Trophoblast cell (in vitro differentiated cells and primary cell): Measurements from ENCODE around the gene IL10.

Source experiments
- DNase-seq, 2 donors: peaks; one replicate each; pipeline ENCODE4 v3.0.0-alpha.2; 2016
- H2AFZ ChIP-seq: 2 replicates; pipeline ENCODE4 v1.6.1; 2013; ENCODE audit warnings: low read length, moderate library complexity, mild to moderate bottlenecking; ENCODE audit not compliant: insufficient read depth, poor library complexity
- H2AK5ac ChIP-seq: 2 replicates; pipeline ENCODE4 v1.6.1; 2013; ENCODE audit warnings: mild to moderate bottlenecking, low read length
- H2BK120ac ChIP-seq: 2 replicates; pipeline ENCODE4 v1.6.1; 2013; ENCODE audit warnings: low read length, mild to moderate bottlenecking, moderate library complexity; ENCODE audit not compliant: insufficient read depth, poor library complexity
- H2BK12ac ChIP-seq: 2 replicates; pipeline ENCODE4 v1.6.1; 2013; ENCODE audit warnings: mild to moderate bottlenecking, low read length, moderate library complexity
- H2BK5ac ChIP-seq: 2 replicates; pipeline ENCODE4 v1.6.1; 2013; ENCODE audit warnings: low read length, low read depth, moderate library complexity, mild to moderate bottlenecking; ENCODE audit not compliant: poor library complexity
- H3K14ac ChIP-seq: 2 replicates; pipeline ENCODE4 v1.6.1; 2013; ENCODE audit warnings: mild to moderate bottlenecking, low read length
- H3K18ac ChIP-seq: 2 replicates; pipeline ENCODE4 v1.6.1; 2013; ENCODE audit warnings: mild to moderate bottlenecking, low read length
- H3K23ac ChIP-seq: 2 replicates; pipeline ENCODE4 v1.6.1; 2013; ENCODE audit warnings: low read length
- H3K27ac ChIP-seq: 2 replicates; pipeline ENCODE4 v1.5.1; 2013; ENCODE audit warnings: low read depth, mild to moderate bottlenecking, inconsistent platforms, low read length, moderate library complexity
- H3K27me3 ChIP-seq: 2 replicates; pipeline ENCODE4 v1.6.1; 2013; ENCODE audit warnings: inconsistent platforms, mild to moderate bottlenecking, low read length, moderate library complexity; ENCODE audit not compliant: insufficient read depth
- H3K36me3 ChIP-seq, 2 experiments: 1 replicate in 1 of 2; 2 replicates in 1 of 2; pipeline ENCODE4 v1.6.1; 2013; ENCODE audit warnings: low read length in 2 of 2, mild to moderate bottlenecking in 2 of 2, moderate library complexity in 1 of 2; ENCODE audit not compliant: insufficient read depth in 2 of 2, control insufficient read depth in 1 of 2
- H3K4ac ChIP-seq: 2 replicates; pipeline ENCODE4 v1.6.1; 2013; ENCODE audit warnings: low read depth, mild to moderate bottlenecking, low read length, moderate library complexity
- H3K4me1 ChIP-seq, 2 experiments: 1 replicate in 1 of 2; 2 replicates in 1 of 2; pipeline ENCODE4 v1.6.1; 2013; ENCODE audit warnings: low read length in 2 of 2, mild to moderate bottlenecking in 2 of 2, moderate library complexity in 1 of 2; ENCODE audit not compliant: insufficient read depth in 2 of 2, control insufficient read depth in 1 of 2
- H3K4me2 ChIP-seq: 2 replicates; pipeline ENCODE4 v1.6.1; 2013; ENCODE audit warnings: inconsistent platforms, mild to moderate bottlenecking, low read length, moderate library complexity
- H3K4me3 ChIP-seq: 2 replicates; pipeline ENCODE4 v1.5.1; 2013; ENCODE audit warnings: mild to moderate bottlenecking, low read depth, low read length, inconsistent platforms
- H3K79me1 ChIP-seq: one replicate; pipeline ENCODE4 v1.6.1; 2013; ENCODE audit warnings: low read length
- H3K79me2 ChIP-seq: 2 replicates; pipeline ENCODE4 v1.6.1; 2013; ENCODE audit warnings: low read length, mild to moderate bottlenecking; ENCODE audit not compliant: control insufficient read depth, insufficient read depth, poor library complexity
- H3K9ac ChIP-seq: 2 replicates; pipeline ENCODE4 v1.6.1; 2013; ENCODE audit warnings: mild to moderate bottlenecking, low read length
- H3K9me3 ChIP-seq: 2 replicates; pipeline ENCODE4 v1.6.1; 2013; ENCODE audit warnings: low read depth, mild to moderate bottlenecking, control low read depth, inconsistent platforms, low read length; ENCODE audit not compliant: insufficient read depth
- H4K12ac ChIP-seq: 2 replicates; pipeline ENCODE4 v1.6.1; 2013; ENCODE audit warnings: low read depth, mild to moderate bottlenecking, low read length, moderate library complexity
- H4K8ac ChIP-seq: 2 replicates; pipeline ENCODE4 v1.6.1; 2013; ENCODE audit warnings: low read depth, mild to moderate bottlenecking, low read length, moderate library complexity
- H4K91ac ChIP-seq: one replicate; pipeline ENCODE4 v1.6.1; 2013; ENCODE audit warnings: low read depth, mild to moderate bottlenecking, low read length, moderate library complexity
- WGBS: extraction: QIAGEN DNeasy Blood & Tissue Kit; methylation state at CpG from one replicate; pipeline ENCODE4 v1.1.7; 2013; ENCODE audit warnings: missing lambda C conversion rate; ENCODE audit not compliant: insufficient read length, insufficient coverage; ENCODE audit errors: extremely low coverage; 5-methylcytosine and 5-hydroxymethylcytosine counted together

Gene IL10

GRCh38 chr1:206723462-206723804, 48.9 kb downstream of the IL10 start:
- no peak overlapping the region for H3K4me2 ChIP-seq
- no peak overlapping the region for H4K12ac ChIP-seq
- no peak overlapping the region for H3K27ac ChIP-seq
- no peak overlapping the region for H3K14ac ChIP-seq
- no peak overlapping the region for H2AK5ac ChIP-seq
- no peaks in the 10 kb centered on the region for H3K9me3 ChIP-seq
- H2BK12ac ChIP-seq: no peak overlapping the region
- H2AFZ ChIP-seq: no peak overlapping the region
- H4K91ac ChIP-seq: no peak overlapping the region
- H2BK5ac ChIP-seq: no peak overlapping the region
- H3K18ac ChIP-seq: peak overlapping the region; percentile 12
- no peak overlapping the region for H2BK120ac ChIP-seq
- no peak overlapping the region for H3K23ac ChIP-seq
- no peak overlapping the region for H4K8ac ChIP-seq
- no peaks in the 10 kb centered on the region for H3K27me3 ChIP-seq
- H3K4ac ChIP-seq: no peak overlapping the region
- no CpG with 5 or more reads among the region's 4 CpGs for WGBS
- no peak overlapping the region for H3K4me3 ChIP-seq
- peaks cover 1% of the 10 kb centered on the region for H3K79me2 ChIP-seq
- peaks cover 8 to 10% of the 10 kb centered on the region in 2 experiments for H3K4me1 ChIP-seq
- H3K36me3 ChIP-seq: no peaks in the 10 kb centered on the region
- H3K79me1 ChIP-seq: no peaks in the 10 kb centered on the region
- no peak overlapping the region for H3K9ac ChIP-seq
- no peak for DNase-seq

DNA sequence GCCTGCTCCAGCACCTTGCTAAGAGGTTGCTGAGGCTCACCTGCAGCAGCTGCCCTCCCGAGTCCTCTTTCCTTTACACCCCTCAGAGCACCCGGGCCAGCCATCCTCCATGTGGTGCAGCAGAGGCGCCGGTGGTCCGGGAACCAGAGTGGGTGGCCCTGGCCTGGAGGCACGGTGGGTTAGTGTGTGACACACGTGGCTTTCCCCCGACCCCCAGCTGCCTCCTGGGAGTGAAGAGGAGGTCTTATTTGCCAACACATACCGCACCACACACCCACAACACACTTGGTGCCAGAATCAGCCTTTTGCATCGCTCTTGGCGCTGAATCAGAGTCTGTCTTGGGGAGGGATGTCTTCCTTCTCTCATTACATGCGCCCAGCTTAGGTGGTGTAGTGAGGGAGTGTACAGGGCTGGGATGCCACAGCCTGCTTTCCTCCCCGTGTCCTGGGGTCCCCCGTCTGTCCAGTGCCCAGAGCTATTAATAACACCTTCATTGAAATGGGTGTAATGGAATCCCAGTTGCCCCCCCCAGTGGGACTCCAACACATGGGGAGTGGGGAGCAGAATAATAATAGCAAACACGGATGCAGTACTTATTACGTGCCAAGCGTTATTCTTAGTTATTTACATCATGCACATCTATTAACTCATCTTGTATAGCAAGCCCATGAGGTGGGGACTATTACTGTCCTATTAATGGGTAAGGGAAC, 49.4 kb downstream of the IL10 start:
- Histone ChIP-seq H3K9ac (no peak overlapping the region), H3K4me3 (no peak overlapping the region), H3K9me3 (no peaks in the 10 kb centered on the region), H2AK5ac (no peak overlapping the region), H2BK5ac (no peak overlapping the region), H3K27ac (no peak overlapping the region), H3K23ac (no peak overlapping the region), H3K79me2 (peaks cover 1% of the 10 kb centered on the region), H3K27me3 (no peaks in the 10 kb centered on the region), H2BK120ac (no peak overlapping the region), H3K36me3 (no peaks in the 10 kb centered on the region), H3K18ac (peak overlapping the region; percentile 39), H4K12ac (no peak overlapping the region), H3K4me2 (no peak overlapping the region), H3K4ac (no peak overlapping the region), H3K4me1 (peaks cover 8 to 10% of the 10 kb centered on the region in 2 experiments), H4K91ac (no peak overlapping the region), H4K8ac (no peak overlapping the region), H3K14ac (no peak overlapping the region), H2AFZ (no peak overlapping the region), H2BK12ac (no peak overlapping the region), H3K79me1 (no peaks in the 10 kb centered on the region)
- no peak for DNase-seq
- WGBS: no CpG with 5 or more reads among the region's 17 CpGs

DNA sequence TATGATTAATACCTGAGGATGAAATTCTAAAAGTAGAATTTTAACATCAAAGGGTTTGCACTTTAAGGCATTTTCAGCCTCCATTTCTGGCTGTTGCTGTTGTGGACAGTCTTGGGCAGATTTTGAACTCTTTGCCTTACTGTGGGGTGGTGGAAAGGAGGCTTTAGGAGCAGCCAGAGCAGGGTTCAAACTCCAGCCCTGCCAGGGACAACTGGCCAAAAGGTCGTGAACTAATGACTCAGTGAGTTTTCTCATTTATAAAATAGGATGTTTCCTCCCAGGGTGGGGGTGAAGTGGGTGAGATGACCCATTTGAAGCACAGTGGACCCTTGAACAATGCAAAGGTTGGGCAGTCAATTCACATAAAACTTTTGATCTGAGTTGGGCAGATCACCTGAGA, 50.8 kb downstream of the IL10 start:
- no peak overlapping the region for H3K4me3 ChIP-seq
- no peaks in the 10 kb centered on the region for H3K79me1 ChIP-seq
- no peak overlapping the region for H2BK120ac ChIP-seq
- H3K79me2 ChIP-seq: peaks cover 1% of the 10 kb centered on the region
- no peak overlapping the region for H3K18ac ChIP-seq
- no peak overlapping the region for H3K9ac ChIP-seq
- no peaks in the 10 kb centered on the region for H3K9me3 ChIP-seq
- H3K36me3 ChIP-seq: no peaks in the 10 kb centered on the region
- H4K12ac ChIP-seq: no peak overlapping the region
- H2AK5ac ChIP-seq: no peak overlapping the region
- DNase-seq: no peak
- no peak overlapping the region for H3K4me2 ChIP-seq
- H4K91ac ChIP-seq: no peak overlapping the region
- no peak overlapping the region for H2BK5ac ChIP-seq
- H3K27me3 ChIP-seq: no peaks in the 10 kb centered on the region
- H3K4ac ChIP-seq: no peak overlapping the region
- no peak overlapping the region for H3K14ac ChIP-seq
- no CpG with 5 or more reads among the region's 1 CpG for WGBS
- no peak overlapping the region for H3K27ac ChIP-seq
- H2AFZ ChIP-seq: no peak overlapping the region
- H2BK12ac ChIP-seq: no peak overlapping the region
- H3K4me1 ChIP-seq: peaks cover 10 to 13% of the 10 kb centered on the region in 2 experiments
- H3K23ac ChIP-seq: no peak overlapping the region
- no peak overlapping the region for H4K8ac ChIP-seq

DNA sequence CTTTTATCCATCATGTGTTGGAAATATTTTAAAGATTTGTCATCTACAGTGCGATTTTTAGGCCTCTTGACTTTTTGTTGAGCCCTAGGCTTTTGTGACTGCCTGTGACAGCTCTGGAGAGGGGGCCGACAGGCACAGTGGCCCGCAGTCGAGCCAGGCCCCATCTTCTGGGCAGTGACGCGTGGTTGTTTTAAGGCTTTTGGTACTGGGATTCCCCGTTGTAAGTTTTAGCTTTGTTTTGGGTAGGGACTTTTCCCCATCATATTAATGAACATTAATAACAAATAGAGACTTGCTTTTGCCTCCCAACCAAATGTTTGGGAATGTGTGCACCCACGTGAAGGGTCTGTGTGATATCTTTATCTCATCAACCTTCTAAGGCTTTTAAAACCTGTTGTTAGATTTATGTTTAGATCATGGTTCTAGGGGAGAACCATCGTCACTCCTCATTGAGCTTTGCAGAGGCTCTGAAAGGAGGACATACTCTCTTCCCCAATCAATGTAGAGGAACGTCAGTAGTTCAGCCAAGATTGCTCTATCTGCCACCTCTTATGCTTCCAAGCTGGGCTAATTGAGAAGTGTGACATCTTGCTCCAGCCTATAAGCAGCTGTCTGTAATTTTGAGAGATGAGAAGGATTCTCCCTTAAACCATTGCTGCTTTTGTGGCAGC, 53.0 kb downstream of the IL10 start:
- no CpG with 5 or more reads among the region's 10 CpGs for WGBS
- no peak overlapping the region for H3K14ac ChIP-seq

More for the DNA sequence above, 53.0 kb downstream of the IL10 start:
- H3K23ac ChIP-seq: no peak overlapping the region
- no peak overlapping the region for H2BK5ac ChIP-seq
- no peaks in the 10 kb centered on the region for H3K79me1 ChIP-seq
- no peak overlapping the region for H3K9ac ChIP-seq
- no peak overlapping the region for H4K12ac ChIP-seq
- no peaks in the 10 kb centered on the region for H3K9me3 ChIP-seq
- no peaks in the 10 kb centered on the region for H3K27me3 ChIP-seq
- H2AK5ac ChIP-seq: no peak overlapping the region
- no peak overlapping the region for H2BK120ac ChIP-seq
- no peak for DNase-seq
- no peaks in the 10 kb centered on the region for H3K36me3 ChIP-seq
- H3K4ac ChIP-seq: no peak overlapping the region
- H2AFZ ChIP-seq: no peak overlapping the region
- H3K4me2 ChIP-seq: no peak overlapping the region
- H2BK12ac ChIP-seq: no peak overlapping the region
- peaks cover 1% of the 10 kb centered on the region for H3K79me2 ChIP-seq
- no peak overlapping the region for H3K18ac ChIP-seq
- no peak overlapping the region for H4K91ac ChIP-seq
- H3K4me1 ChIP-seq: peaks cover 10 to 13% of the 10 kb centered on the region in 2 experiments
- no peak overlapping the region for H3K4me3 ChIP-seq
- H4K8ac ChIP-seq: no peak overlapping the region
- H3K27ac ChIP-seq: no peak overlapping the region
